K562 (cell line): ENCODE measurements around the gene IL31. TPM values are rescaled to one million over a fixed set of nuclear protein-coding genes. Genes with fewer than 3 reads are reported as not detected.

Experiments used
- CBX8 ChIP-seq: fragments of 200-600 bp; sonication (generic); IDR thresholded peaks from 2 replicates; pipeline ENCODE4 v1.6.1; 2012; ENCODE audit warnings: borderline replicate concordance, mixed run types, low read depth, mild to moderate bottlenecking, moderate library complexity, mixed read lengths, low read length, control low read depth, inconsistent platforms; ENCODE audit not compliant: poor library complexity, severe bottlenecking; ENCODE audit errors: extremely low read depth
- KLF13 ChIP-seq: fragments of 450-650 bp; IDR thresholded peaks from 2 replicates; pipeline ENCODE4 v1.6.1; 2016; ENCODE audit warnings: missing genetic modification characterization, low read depth, mild to moderate bottlenecking, missing compliant biosample characterization, moderate library complexity, borderline replicate concordance
- PURB ChIP-seq: sonication (generic); formaldehyde crosslinking; IDR thresholded peaks from 2 replicates; pipeline ENCODE4 v1.9.0; 2021; ENCODE audit warnings: low read depth, mild to moderate bottlenecking, missing genetic modification reagents
- RNF2 ChIP-seq: sonication (generic); IDR thresholded peaks from 2 replicates; pipeline ENCODE4 v1.6.1; 2016
- SMARCE1 ChIP-seq: fragments of 450-650 bp; IDR thresholded peaks from 2 replicates; pipeline ENCODE4 v1.7.1; 2016; ENCODE audit warnings: mild to moderate bottlenecking
- STAG1 ChIP-seq: sonication (generic); formaldehyde crosslinking; IDR thresholded peaks from 2 replicates; pipeline ENCODE4 v1.5.0; 2020; ENCODE audit warnings: missing genetic modification reagents, borderline replicate concordance
- SUPT5H ChIP-seq: fragments of 450-650 bp; IDR thresholded peaks from 2 replicates; pipeline ENCODE4 v1.6.1; 2016
- TAL1 ChIP-seq: fragments of 450-650 bp; IDR thresholded peaks from 2 replicates; pipeline ENCODE4 v1.6.1; 2016; ENCODE audit warnings: mild to moderate bottlenecking
- THRA ChIP-seq: fragments of 450-650 bp; IDR thresholded peaks from 2 replicates; pipeline ENCODE4 v1.6.1; 2017; ENCODE audit warnings: mild to moderate bottlenecking, moderate library complexity
- YY1 ChIP-seq, 3 experiments: IDR thresholded peaks; 2 replicates each; pipeline ENCODE4 v1.6.1; 2011; ENCODE audit warnings: low read length in 2 of 3, mild to moderate bottlenecking in 2 of 3, moderate library complexity in 2 of 3, borderline replicate concordance in 1 of 3, control low read depth in 1 of 3, low read depth in 1 of 3; ENCODE audit not compliant: insufficient read depth in 3 of 3, insufficient replicate concordance in 2 of 3, control insufficient read depth in 1 of 3, insufficient read length in 1 of 3; ENCODE audit errors: extremely low read depth in 1 of 3
- ZKSCAN1 ChIP-seq: fragments of 150-350 bp; IDR thresholded peaks from 2 replicates; pipeline ENCODE4 v1.6.1; 2016; ENCODE audit warnings: low read depth, low read length
- ZNF133 ChIP-seq: fragments of 250-450 bp; sonication (Bioruptor Pico); IDR thresholded peaks from 2 replicates; pipeline ENCODE4 v1.4.0; 2020; ENCODE audit warnings: mild to moderate bottlenecking
- ZNF407 ChIP-seq: fragments of 450-650 bp; IDR thresholded peaks from 2 replicates; pipeline ENCODE4 v1.6.1; 2016; ENCODE audit warnings: low read depth
- polyA plus RNA-seq, 8 experiments: library from polyadenylated mRNA; depleted of rRNA in 4 of 8; stranded (reverse) in 5 of 8; unstranded in 3 of 8; fragments of >200 nt; fragmentation: Nextera tagmentation in 2 of 8; fragmentation: Illumina TruSeq in 1 of 8; extraction: Ambion mirVana in 2 of 8; extraction: Trizol in 1 of 8; gene quantifications; 2 replicates each; pipeline versions ENCODE4 v1.2.1 to v1.2.3, GENCODE V29; 2011 to 2014; ENCODE audit warnings: inconsistent platforms in 1 of 8, missing spikeins in 1 of 8
- total RNA-seq, 7 experiments: library from RNA; depleted of rRNA in 6 of 7; stranded (reverse); fragments of >200 nt in 6 of 7; fragmentation: Illumina TruSeq in 2 of 7; extraction: Trizol in 2 of 7; gene quantifications; 2 replicates each; pipeline versions ENCODE4 v1.2.1 to v1.2.3, GENCODE V29; 2011 to 2021; ENCODE audit warnings: low replicate concordance in 1 of 7
- TF ChIP-seq, protein P1 (sequence below): fragments of 450-650 bp; IDR thresholded peaks from 2 replicates; pipeline ENCODE4 v1.7.1; 2018; ENCODE audit warnings: mild to moderate bottlenecking, low read depth; ENCODE audit not compliant: partially characterized antibody

Gene IL31
- total and polyA plus RNA-seq, 9 of the 15 experiments (the other 6 are each of a cell fraction or from before 2014, with no cell fraction given) = not detected

GRCh38 chr12:122206111-122206881 is 32.3 kb upstream of the IL31 start (continued):
- TF ChIP-seq CBX8 = no peak
- no peak for TF ChIP-seq STAG1
- no peak for TF ChIP-seq SMARCE1
- TF ChIP-seq RNF2 = no peak
- peak; percentile 75 for TF ChIP-seq SUPT5H
- TF ChIP-seq ZNF407 = no peak
- no peak for TF ChIP-seq PURB (CRISPR knock-in tag)
- TF ChIP-seq, protein P1, sequence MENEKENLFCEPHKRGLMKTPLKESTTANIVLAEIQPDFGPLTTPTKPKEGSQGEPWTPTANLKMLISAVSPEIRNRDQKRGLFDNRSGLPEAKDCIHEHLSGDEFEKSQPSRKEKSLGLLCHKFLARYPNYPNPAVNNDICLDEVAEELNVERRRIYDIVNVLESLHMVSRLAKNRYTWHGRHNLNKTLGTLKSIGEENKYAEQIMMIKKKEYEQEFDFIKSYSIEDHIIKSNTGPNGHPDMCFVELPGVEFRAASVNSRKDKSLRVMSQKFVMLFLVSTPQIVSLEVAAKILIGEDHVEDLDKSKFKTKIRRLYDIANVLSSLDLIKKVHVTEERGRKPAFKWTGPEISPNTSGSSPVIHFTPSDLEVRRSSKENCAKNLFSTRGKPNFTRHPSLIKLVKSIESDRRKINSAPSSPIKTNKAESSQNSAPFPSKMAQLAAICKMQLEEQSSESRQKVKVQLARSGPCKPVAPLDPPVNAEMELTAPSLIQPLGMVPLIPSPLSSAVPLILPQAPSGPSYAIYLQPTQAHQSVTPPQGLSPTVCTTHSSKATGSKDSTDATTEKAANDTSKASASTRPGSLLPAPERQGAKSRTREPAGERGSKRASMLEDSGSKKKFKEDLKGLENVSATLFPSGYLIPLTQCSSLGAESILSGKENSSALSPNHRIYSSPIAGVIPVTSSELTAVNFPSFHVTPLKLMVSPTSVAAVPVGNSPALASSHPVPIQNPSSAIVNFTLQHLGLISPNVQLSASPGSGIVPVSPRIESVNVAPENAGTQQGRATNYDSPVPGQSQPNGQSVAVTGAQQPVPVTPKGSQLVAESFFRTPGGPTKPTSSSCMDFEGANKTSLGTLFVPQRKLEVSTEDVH = no peak
- no peak for TF ChIP-seq TAL1
- TF ChIP-seq ZNF133 (CRISPR knock-in tag) = no peak
- TF ChIP-seq ZKSCAN1 = no peak
- TF ChIP-seq THRA = no peak
- TF ChIP-seq YY1 (IDR thresholded peaks at IDR 0.05; ENCODE audit: borderline replicate concordance in 1 of 3, control insufficient read depth in 1 of 3, extremely low read depth in 1 of 3, insufficient read depth in 3 of 3, insufficient read length in 1 of 3, insufficient replicate concordance in 2 of 3, low read depth in 1 of 3, low read length in 2 of 3) = no peak
- no peak for TF ChIP-seq KLF13 (tag)
